ENCODE measurements around the gene SLC45A1. TPM values are rescaled to one million over a fixed set of nuclear protein-coding genes. Genes with fewer than 3 reads are reported as not detected.
A peak's percentile ranks its signal among the peaks of the same experiment; 100 is the strongest.

SLC45A1 gene
- total RNA-seq, 1 donor from 2014 or later = 2.7 TPM

GRCh38 chr1:8388732-8389562 is 71.0 kb downstream of the SLC45A1 start:
- Mint-ChIP-seq H3K36me3 (peaks cover 48% of the 10 kb centered on the region), H3K4me1 (ENCODE audit: unreplicated experiment) (peaks cover 56% of the 10 kb centered on the region), H3K27ac (no peak overlapping the region), H3K4me3 (no peak overlapping the region), H3K27me3 (no peaks in the 10 kb centered on the region), H3K9me3 (peaks cover 3% of the 10 kb centered on the region)
- TF ChIP-seq CTCF (conservative IDR thresholded peaks at IDR 0.05) = no peak
- no peak for DNase-seq (ENCODE audit: extremely low spot score, unreplicated experiment)

GRCh38 chr1:8389958-8390535 is 72.1 kb downstream of the SLC45A1 start:
- Mint-ChIP-seq H3K4me3 (no peak overlapping the region), H3K4me1 (ENCODE audit: unreplicated experiment) (peaks cover 52% of the 10 kb centered on the region), H3K36me3 (peaks cover 45% of the 10 kb centered on the region), H3K27me3 (no peaks in the 10 kb centered on the region), H3K27ac (no peak overlapping the region), H3K9me3 (peaks cover 3% of the 10 kb centered on the region)
- DNase-seq (ENCODE audit: extremely low spot score, unreplicated experiment) = no peak
- no peak for TF ChIP-seq CTCF (conservative IDR thresholded peaks at IDR 0.05)

GRCh38 chr1:8390707-8391106 is 72.8 kb downstream of the SLC45A1 start:
- H3K27me3 Mint-ChIP-seq = no peaks in the 10 kb centered on the region
- H3K4me1 Mint-ChIP-seq (ENCODE audit: unreplicated experiment) = peaks cover 53% of the 10 kb centered on the region
- H3K36me3 Mint-ChIP-seq = peaks cover 45% of the 10 kb centered on the region
- no peak overlapping the region for H3K27ac Mint-ChIP-seq
- no peak for TF ChIP-seq CTCF (conservative IDR thresholded peaks at IDR 0.05)
- no peak for DNase-seq (ENCODE audit: extremely low spot score, unreplicated experiment)
- H3K9me3 Mint-ChIP-seq = peaks cover 3% of the 10 kb centered on the region
- no peak overlapping the region for H3K4me3 Mint-ChIP-seq

GRCh38 chr1:8392522-8392921 is 74.6 kb downstream of the SLC45A1 start:
- no peak for TF ChIP-seq CTCF (conservative IDR thresholded peaks at IDR 0.05)
- no peak for DNase-seq (ENCODE audit: extremely low spot score, unreplicated experiment)
- Mint-ChIP-seq H3K4me1 (ENCODE audit: unreplicated experiment) (peaks cover 59% of the 10 kb centered on the region), H3K4me3 (no peak overlapping the region), H3K27me3 (no peaks in the 10 kb centered on the region), H3K27ac (peak overlapping the region; percentile 50), H3K36me3 (peaks cover 42% of the 10 kb centered on the region), H3K9me3 (peaks cover 3% of the 10 kb centered on the region)

Measured in type B pancreatic cell (in vitro differentiated cells).